IMR-90 (cell line): Measurements from ENCODE around the gene TBCD. TPM values are rescaled to one million over a fixed set of nuclear protein-coding genes. Genes with fewer than 3 reads are reported as not detected.

Experiments
- ATAC-seq: fragments of 200-7000 bp; cut with Tn5 transposase; 2 replicates; pipeline ENCODE4 v1.9.1; 2020; ENCODE audit warnings: low read depth, mild to moderate bottlenecking, moderate library complexity
- BruUV-seq: library from RNA; stranded (reverse); fragments of 400-500 nt; replicated peaks from 2 replicates; lab custom pipeline; 2021; lab: Mats Ljungman, UMichigan
- CTCF ChIA-PET: fragments of 300-600 bp; formaldehyde crosslinking; extraction: SDS; loops from one replicate; lab custom pipeline; 2021; ENCODE audit warnings: antibody characterized with exemption; lab: Yijun Ruan, JAX
- POLR2A ChIA-PET: fragments of 300-600 bp; sonication (Branson Sonifier 250); formaldehyde crosslinking; loops from one replicate; lab custom pipeline; 2022; ENCODE audit warnings: antibody characterized with exemption; ENCODE audit not compliant: unreplicated experiment; lab: Charles Lee
- DNase-seq: peaks from one replicate; pipeline ENCODE4 v3.0.0; 2013
- H2AFZ ChIP-seq: replicated peaks from 2 replicates; pipeline ENCODE3; 2013; ENCODE audit warnings: low read length, mild to moderate bottlenecking; ENCODE audit not compliant: poor library complexity
- H2AK5ac ChIP-seq: 2 replicates; pipeline ENCODE4 v1.6.1; 2013; ENCODE audit warnings: low read depth, low read length, inconsistent platforms
- H2AK9ac ChIP-seq: replicated peaks from 2 replicates; pipeline ENCODE3; 2013; ENCODE audit warnings: mild to moderate bottlenecking, low read depth, low read length, moderate library complexity; ENCODE audit not compliant: poor library complexity
- H2BK120ac ChIP-seq: 2 replicates; pipeline ENCODE4 v1.6.1; 2013; ENCODE audit warnings: low read depth, low read length, inconsistent platforms
- H2BK15ac ChIP-seq: 3 replicates; pipeline ENCODE4 v1.6.1; 2013; ENCODE audit warnings: low read depth, low read length, inconsistent platforms
- H2BK20ac ChIP-seq: 2 replicates; pipeline ENCODE4 v1.6.1; 2013; ENCODE audit warnings: low read depth, mild to moderate bottlenecking, inconsistent platforms, low read length, moderate library complexity
- H2BK5ac ChIP-seq: 2 replicates; pipeline ENCODE4 v1.6.1; 2013; ENCODE audit warnings: mild to moderate bottlenecking, low read depth, low read length, inconsistent platforms; ENCODE audit not compliant: poor library complexity, severe bottlenecking
- H3K14ac ChIP-seq: replicated peaks from 2 replicates; pipeline ENCODE4 v1.6.1; 2013; ENCODE audit warnings: low read depth, low read length, inconsistent platforms
- H3K18ac ChIP-seq: 2 replicates; pipeline ENCODE4 v1.6.1; 2013; ENCODE audit warnings: low read depth, low read length, control low read depth
- H3K23ac ChIP-seq: 2 replicates; pipeline ENCODE4 v1.6.1; 2013; ENCODE audit warnings: low read depth, low read length, inconsistent platforms
- H3K27ac ChIP-seq: 2 replicates; pipeline ENCODE4 v1.5.1; 2013; ENCODE audit warnings: mild to moderate bottlenecking, control low read depth, low read length; ENCODE audit not compliant: insufficient read depth
- H3K27me3 ChIP-seq: 2 replicates; pipeline ENCODE4 v1.6.1; 2013; ENCODE audit warnings: low read length; ENCODE audit not compliant: control insufficient read depth, insufficient read depth
- H3K36me3 ChIP-seq: 2 replicates; pipeline ENCODE4 v1.6.1; 2013; ENCODE audit warnings: low read length, mixed read lengths; ENCODE audit not compliant: control insufficient read depth, insufficient read depth
- H3K4ac ChIP-seq: 2 replicates; pipeline ENCODE4 v1.6.1; 2013; ENCODE audit warnings: low read depth, low read length, inconsistent platforms
- H3K4me1 ChIP-seq: 2 replicates; pipeline ENCODE4 v1.6.1; 2013; ENCODE audit warnings: low read length, mixed read lengths; ENCODE audit not compliant: control insufficient read depth, insufficient read depth
- H3K4me2 ChIP-seq: 2 replicates; pipeline ENCODE4 v1.6.1; 2013; ENCODE audit warnings: low read depth, mild to moderate bottlenecking, control low read depth, low read length, moderate library complexity
- H3K4me3 ChIP-seq: 2 replicates; pipeline ENCODE4 v1.5.1; 2013; ENCODE audit warnings: low read depth, mild to moderate bottlenecking, control low read depth, low read length, moderate library complexity; ENCODE audit not compliant: insufficient read depth
- H3K56ac ChIP-seq: 2 replicates; pipeline ENCODE4 v1.6.1; 2013; ENCODE audit warnings: low read length, inconsistent platforms; ENCODE audit not compliant: insufficient read depth; ENCODE audit errors: extremely low read depth
- H3K79me1 ChIP-seq, 2 experiments: 2 replicates each; pipeline ENCODE4 v1.6.1; 2013; ENCODE audit warnings: low read length in 2 of 2, inconsistent platforms in 1 of 2, low read depth in 1 of 2
- H3K9ac ChIP-seq: 2 replicates; pipeline ENCODE4 v1.6.1; 2013; ENCODE audit warnings: low read depth, low read length, control low read depth
- H3K9me1 ChIP-seq: 2 replicates; pipeline ENCODE4 v1.6.1; 2013; ENCODE audit warnings: low read length, inconsistent platforms; ENCODE audit not compliant: insufficient read depth
- H3K9me3 ChIP-seq: 2 replicates; pipeline ENCODE4 v1.6.1; 2013; ENCODE audit warnings: low read length; ENCODE audit not compliant: control insufficient read depth, insufficient read depth
- H4K20me1 ChIP-seq: 2 replicates; pipeline ENCODE4 v1.6.1; 2013; ENCODE audit warnings: low read length, inconsistent platforms; ENCODE audit not compliant: insufficient read depth
- H4K5ac ChIP-seq: 2 replicates; pipeline ENCODE4 v1.6.1; 2013; ENCODE audit warnings: mild to moderate bottlenecking, low read depth, low read length, control low read depth
- H4K8ac ChIP-seq, 2 experiments: 2 replicates each; pipeline ENCODE4 v1.6.1; 2013; ENCODE audit warnings: low read depth in 2 of 2, low read length in 2 of 2, control low read depth in 1 of 2, inconsistent platforms in 1 of 2
- H4K91ac ChIP-seq: 2 replicates; pipeline ENCODE4 v1.6.1; 2013; ENCODE audit warnings: low read depth, low read length, inconsistent platforms; ENCODE audit not compliant: insufficient read depth
- BHLHE40 ChIP-seq: fragments of 150-350 bp; IDR thresholded peaks from 2 replicates; pipeline ENCODE4 v1.6.1; 2016; ENCODE audit warnings: mild to moderate bottlenecking, low read depth, low read length
- CEBPB ChIP-seq: IDR thresholded peaks from 2 replicates; pipeline ENCODE4 v1.6.1; 2012; ENCODE audit warnings: low read depth, low read length, improper control_type of control experiment
- CHD1 ChIP-seq: IDR thresholded peaks from 2 replicates; pipeline ENCODE4 v1.6.1; 2012; ENCODE audit warnings: low read depth, low read length, improper control_type of control experiment
- CTCF ChIP-seq: conservative IDR thresholded peaks from 2 replicates; pipeline ENCODE4 v1.5.1; 2012; ENCODE audit warnings: mild to moderate bottlenecking, low read depth, low read length, improper control_type of control experiment
- ELK1 ChIP-seq: fragments of 150-350 bp; IDR thresholded peaks from 2 replicates; pipeline ENCODE4 v1.6.1; 2016; ENCODE audit warnings: low read depth, mild to moderate bottlenecking, low read length, moderate library complexity, borderline replicate concordance
- FOS ChIP-seq: fragments of 150-350 bp; IDR thresholded peaks from 2 replicates; pipeline ENCODE4 v1.6.1; 2016; ENCODE audit warnings: low read depth, low read length
- MAFK ChIP-seq: IDR thresholded peaks from 2 replicates; pipeline ENCODE4 v1.6.1; 2012; ENCODE audit warnings: low read depth, low read length, improper control_type of control experiment
- MAZ ChIP-seq: IDR thresholded peaks from 2 replicates; pipeline ENCODE4 v1.6.1; 2012; ENCODE audit warnings: low read depth, mild to moderate bottlenecking, low read length, improper control_type of control experiment, moderate library complexity, borderline replicate concordance
- MXI1 ChIP-seq: IDR thresholded peaks from 2 replicates; pipeline ENCODE4 v1.6.1; 2012; ENCODE audit warnings: low read depth, mild to moderate bottlenecking, low read length, moderate library complexity, borderline replicate concordance
- NFE2L2 ChIP-seq: fragments of 150-350 bp; IDR thresholded peaks from 2 replicates; pipeline ENCODE4 v1.6.1; 2016; ENCODE audit warnings: low read depth, mild to moderate bottlenecking, low read length
- POLR2A ChIP-seq: IDR thresholded peaks from 2 replicates; pipeline ENCODE4 v1.6.1; 2012; ENCODE audit warnings: mild to moderate bottlenecking, low read depth, low read length
- RAD21 ChIP-seq: IDR thresholded peaks from 2 replicates; pipeline ENCODE4 v1.6.1; 2012; ENCODE audit warnings: low read length, improper control_type of control experiment
- RCOR1 ChIP-seq: IDR thresholded peaks from 2 replicates; pipeline ENCODE4 v1.6.1; 2012; ENCODE audit warnings: mild to moderate bottlenecking, low read length, improper control_type of control experiment; ENCODE audit not compliant: insufficient replicate concordance
- RFX5 ChIP-seq: IDR thresholded peaks from 2 replicates; pipeline ENCODE4 v1.8.0; 2012; ENCODE audit warnings: low read depth, mild to moderate bottlenecking, low read length, moderate library complexity
- SMC3 ChIP-seq: fragments of 150-350 bp; IDR thresholded peaks from 2 replicates; pipeline ENCODE4 v1.6.1; 2016; ENCODE audit warnings: low read depth, mild to moderate bottlenecking, antibody characterized with exemption, low read length, moderate library complexity
- WGBS, 2 experiments: methylation state at CpG; one replicate each; pipeline versions ENCODE4 v1.1.5 to v1.1.7; 2013; ENCODE audit warnings: missing lambda C conversion rate in 2 of 2; ENCODE audit not compliant: insufficient read length in 1 of 2; ENCODE audit errors: extremely low coverage in 2 of 2; 5-methylcytosine and 5-hydroxymethylcytosine counted together
- dilution Hi-C: fragments of 300-500 bp; cut with HindIII; formaldehyde crosslinking; loops from one replicate; pipeline ENCODE4 v1.14.3; 2018; ENCODE audit warnings: low sequenced_read_pairs; ENCODE audit not compliant: unreplicated experiment
- in situ Hi-C: fragments of 300-500 bp; cut with MboI; formaldehyde crosslinking; loops from 3 replicates; pipeline ENCODE4 v1.14.3; 2019; ENCODE audit warnings: low sequenced_read_pairs, inconsistent platforms, mixed read lengths
- intact Hi-C: fragments of 100-400 bp; cut with micrococcal nuclease; formaldehyde crosslinking; loops from 2 replicates; pipeline ENCODE4 v1.10.0; 2022
- polyA plus RNA-seq, 3 experiments: library from polyadenylated mRNA; depleted of rRNA; stranded (reverse); fragments of >200 nt; gene quantifications; 2 replicates each; pipeline ENCODE4 v1.2.3, GENCODE V29; 2012; ENCODE audit warnings: low replicate concordance in 1 of 3
- total RNA-seq: library from RNA; depleted of rRNA; stranded (reverse); fragments of >200 nt; gene quantifications from 2 replicates; pipeline ENCODE4 v1.2.3, GENCODE V29; 2012
- TF ChIP-seq, protein P1 (sequence below): fragments of 150-350 bp; IDR thresholded peaks from 2 replicates; pipeline ENCODE4 v1.6.1; 2017; ENCODE audit warnings: mild to moderate bottlenecking, antibody characterized with exemption, low read length, low read depth

The TBCD gene
- total and polyA plus RNA-seq, 2 of the 4 experiments (the other 2 are of a cell fraction), result 21.9 to 54.5 TPM

DNA sequence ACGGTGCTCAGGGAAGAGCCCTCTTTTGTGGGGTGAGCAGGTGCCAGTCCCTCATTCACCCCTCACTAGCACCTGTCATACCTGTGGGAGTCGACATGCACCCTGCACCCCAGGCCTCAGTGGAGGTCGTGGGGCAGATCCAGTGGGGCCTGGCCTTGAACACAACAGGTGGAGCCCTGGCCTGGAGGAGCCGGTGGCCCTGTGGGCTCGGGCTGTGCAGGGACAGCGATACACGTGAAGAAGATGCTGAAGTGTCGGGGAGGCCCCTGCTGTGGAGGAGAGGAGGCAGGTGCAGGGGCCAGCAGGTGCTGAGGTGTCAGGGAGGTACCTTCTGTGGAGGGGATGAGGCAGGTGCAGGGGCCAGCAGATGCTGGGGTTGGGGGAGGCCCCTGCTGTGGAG, 56.1 kb downstream of the TBCD start:
- BruUV-seq, result no TSS peak
- TF ChIP-seq RCOR1 (no peak), RAD21 (no peak), FOS (no peak), CHD1 (no peak), RFX5 (no peak), MAZ (no peak), MXI1 (no peak), CTCF (no peak), POLR2A (no peak), NFE2L2 (no peak), CEBPB (no peak), ELK1 (no peak), MAFK (no peak), SMC3 (no peak), BHLHE40 (no peak)
- TF ChIP-seq, protein P1, sequence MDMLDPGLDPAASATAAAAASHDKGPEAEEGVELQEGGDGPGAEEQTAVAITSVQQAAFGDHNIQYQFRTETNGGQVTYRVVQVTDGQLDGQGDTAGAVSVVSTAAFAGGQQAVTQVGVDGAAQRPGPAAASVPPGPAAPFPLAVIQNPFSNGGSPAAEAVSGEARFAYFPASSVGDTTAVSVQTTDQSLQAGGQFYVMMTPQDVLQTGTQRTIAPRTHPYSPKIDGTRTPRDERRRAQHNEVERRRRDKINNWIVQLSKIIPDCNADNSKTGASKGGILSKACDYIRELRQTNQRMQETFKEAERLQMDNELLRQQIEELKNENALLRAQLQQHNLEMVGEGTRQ, result no peak
- no peak overlapping the region for H2BK5ac ChIP-seq
- H3K56ac ChIP-seq, result no peak overlapping the region
- POLR2A ChIA-PET, result no interaction called here
- H2AK9ac ChIP-seq, result no peak overlapping the region
- no peak overlapping the region for H4K5ac ChIP-seq
- H4K8ac ChIP-seq, result no peak overlapping the region
- in situ Hi-C loops (no loop called here), dilution Hi-C loops (no loop called here), intact Hi-C loops (no loop called here)
- CTCF ChIA-PET, result no interaction called here
- H3K14ac ChIP-seq, result no peak overlapping the region
- H3K4me1 ChIP-seq, result peaks cover 3% of the 10 kb centered on the region; the same call in 1 of the 2 replicates
- no peak overlapping the region for H2BK15ac ChIP-seq
- no peak overlapping the region for H2BK120ac ChIP-seq
- 91% methylated on average over 5 of the region's 8 CpGs; no CpG with 5 or more reads in 1 of the 2 experiments for WGBS, 2 experiments
- H3K27me3 ChIP-seq, result no peaks in the 10 kb centered on the region
- no peak overlapping the region for H3K23ac ChIP-seq
- H3K9ac ChIP-seq, result no peak overlapping the region
- no peak overlapping the region for H3K18ac ChIP-seq
- peaks cover 19% of the 10 kb centered on the region for H3K36me3 ChIP-seq
- H2AFZ ChIP-seq, result no peak overlapping the region
- H2BK20ac ChIP-seq, result no peak overlapping the region
- no peak overlapping the region for H3K4ac ChIP-seq
- H3K4me3 ChIP-seq, result no peak overlapping the region
- no peak overlapping the region for H2AK5ac ChIP-seq
- H3K4me2 ChIP-seq, result no peak overlapping the region
- no peak overlapping the region for H4K91ac ChIP-seq
- peaks cover 0 to 15% of the 10 kb centered on the region in 2 experiments; a peak in 2 of 4 replicates for H3K79me1 ChIP-seq
- H3K9me3 ChIP-seq, result no peaks in the 10 kb centered on the region
- H3K9me1 ChIP-seq, result no peaks in the 10 kb centered on the region
- no peak for ATAC-seq
- H3K27ac ChIP-seq, result no peak overlapping the region
- DNase-seq, result no peak
- H4K20me1 ChIP-seq, result peaks cover 7% of the 10 kb centered on the region; the same call in 1 of the 2 replicates
